LHCN-M2 (cell line): ENCODE measurements around the gene EFCAB12. TPM values are rescaled to one million over a fixed set of nuclear protein-coding genes. Genes with fewer than 3 reads are reported as not detected.
"Not testable (repeated sequence)": the region's sequence is repeated elsewhere in the genome, so short reads cannot be mapped to it uniquely, and the experiment has no call there.

Experiments used
- DNase-seq: peaks from one replicate; pipeline ENCODE4 v3.0.0-alpha.2; 2012; ENCODE audit warnings: low read depth
- total RNA-seq: library from RNA; depleted of rRNA; stranded (reverse); fragments of >200 nt; gene quantifications from 2 replicates; pipeline ENCODE4 v1.2.3, GENCODE V29; 2014; rRNA removed

The EFCAB12 gene
- total RNA-seq, 1 experiment from 2014 or later, result 0.06 TPM

GRCh38 chr3:129369711-129370110, 58.7 kb downstream of the EFCAB12 start:
- no peak for DNase-seq

GRCh38 chr3:129367821-129368220, 60.6 kb downstream of the EFCAB12 start:
- no peak for DNase-seq

- DNase-seq, result no peak
These were observed 62.1 kb downstream of the EFCAB12 start for GRCh38 chr3:129366312-129366831.

GRCh38 chr3:129365296-129366136, 62.9 kb downstream of the EFCAB12 start:
- DNase-seq, result no peak

- not testable (repeated sequence) for DNase-seq
These were observed 63.6 kb downstream of the EFCAB12 start for GRCh38 chr3:129364811-129365210.

- DNase-seq, result not testable (repeated sequence)
These were observed 65.1 kb downstream of the EFCAB12 start for GRCh38 chr3:129363356-129363755.

- no peak for DNase-seq
These were observed 67.6 kb downstream of the EFCAB12 start for GRCh38 chr3:129360705-129361460.

- DNase-seq, result no peak
These were observed 68.2 kb downstream of the EFCAB12 start for GRCh38 chr3:129360171-129360611.

GRCh38 chr3:129358772-129359371, 69.6 kb downstream of the EFCAB12 start:
- no peak for DNase-seq

GRCh38 chr3:129358177-129358771, 70.2 kb downstream of the EFCAB12 start:
- no peak for DNase-seq

GRCh38 chr3:129357616-129358015, 70.8 kb downstream of the EFCAB12 start:
- DNase-seq, result no peak

- no peak for DNase-seq
These were observed 71.5 kb downstream of the EFCAB12 start for GRCh38 chr3:129356756-129357425.

GRCh38 chr3:129353589-129353941, 74.9 kb downstream of the EFCAB12 start:
- DNase-seq, result no peak

- DNase-seq, result no peak
These were observed 75.5 kb downstream of the EFCAB12 start for GRCh38 chr3:129352650-129353588.

GRCh38 chr3:129352045-129352444, 76.4 kb downstream of the EFCAB12 start:
- no peak for DNase-seq

Other genes with a start within 250 kb of the EFCAB12 start
- 370 and 371 TPM in 2 replicates for gene CNBP, start 244.7 kb downstream of the EFCAB12 start, total RNA-seq
- gene COPG1, start 179.0 kb downstream of the EFCAB12 start, total RNA-seq, result 192 TPM in 2 replicates
- 10.8 and 15.8 TPM in 2 replicates for gene HMCES, start 149.8 kb downstream of the EFCAB12 start, total RNA-seq
- gene MBD4, start 11.3 kb upstream of the EFCAB12 start, total RNA-seq, result 25.3 and 28.8 TPM in 2 replicates
- 17.3 and 24.2 TPM in 2 replicates for gene IFT122, start 11.6 kb upstream of the EFCAB12 start, total RNA-seq
- not detected in 2 replicates for gene RHO, start 100.0 kb upstream of the EFCAB12 start, total RNA-seq
- gene H1-8, start 114.5 kb upstream of the EFCAB12 start, total RNA-seq, result not detected in 2 replicates
- gene PLXND1, start 178.0 kb upstream of the EFCAB12 start, total RNA-seq, result 51.3 and 63.2 TPM in 2 replicates